A549 (cell line): ENCODE data around the gene ELOB. TPM values are rescaled to one million over a fixed set of nuclear protein-coding genes. Genes with fewer than 3 reads are reported as not detected.

ENCODE experiments used
- ATAC-seq, 2 experiments: fragments of 200-7000 bp in 1 of 2; fragments of >200 bp in 1 of 2; cut with Nextera tagmentation in 1 of 2; cut with Tn5 transposase in 1 of 2; 3 replicates each; pipeline versions ENCODE4 v1.8.0 to v1.9.1; 2018 to 2020; ENCODE audit warnings: mild to moderate bottlenecking in 1 of 2, moderate library complexity in 1 of 2
- CTCF ChIA-PET: fragments of 300-600 bp; sonication (Branson Sonifier 250); formaldehyde crosslinking; extraction: SDS; loops from one replicate; lab custom pipeline; 2021; ENCODE audit warnings: antibody characterized with exemption, inconsistent platforms; lab: Yijun Ruan, JAX
- POLR2A ChIA-PET: fragments of 350-600 bp; formaldehyde crosslinking; extraction: SDS; loops from one replicate; lab custom pipeline; 2021; ENCODE audit warnings: antibody characterized with exemption, inconsistent platforms; lab: Yijun Ruan, JAX
- DNase-seq, 2 experiments: peaks; one replicate each; pipeline versions ENCODE4 v3.0.0 to v3.0.0-alpha.2; 2011 to 2016; ENCODE audit warnings: low read depth in 1 of 2, low spot score in 1 of 2
- FAIRE-seq: peaks from 2 replicates; lab custom pipeline; 2011; peaks lifted over from hg19 to GRCh38; lab: Jason Lieb, UNC
- H3K27ac ChIP-seq, 2 experiments: fragments of >200 bp; sonication (Bioruptor Twin); formaldehyde crosslinking; 3 replicates each; pipeline ENCODE4 v1.5.1; 2016 to 2017
- H3K4me1 ChIP-seq: fragments of >200 bp; sonication (Bioruptor Twin); formaldehyde crosslinking; 3 replicates; pipeline ENCODE4 v1.6.1; 2016
- H3K4me2 ChIP-seq: fragments of >200 bp; sonication (Bioruptor Twin); formaldehyde crosslinking; 3 replicates; pipeline ENCODE4 v1.6.1; 2016
- H3K4me3 ChIP-seq: fragments of >200 bp; sonication (Bioruptor Twin); formaldehyde crosslinking; 3 replicates; pipeline ENCODE4 v1.5.1; 2016
- H3K9me3 ChIP-seq: fragments of >200 bp; sonication (Bioruptor Twin); formaldehyde crosslinking; 3 replicates; pipeline ENCODE4 v1.6.1; 2016
- ATOH8 ChIP-seq: fragments of 250-450 bp; sonication (Bioruptor Pico); IDR thresholded peaks from 2 replicates; pipeline ENCODE4 v1.5.0; 2020; ENCODE audit warnings: low read depth, mild to moderate bottlenecking, moderate library complexity
- CBX2 ChIP-seq: fragments of 200-600 bp; sonication (generic); IDR thresholded peaks from 2 replicates; pipeline ENCODE4 v1.6.1; 2016; ENCODE audit warnings: low read depth, mild to moderate bottlenecking, borderline replicate concordance
- EHMT2 ChIP-seq: fragments of 200-600 bp; sonication (generic); IDR thresholded peaks from 2 replicates; pipeline ENCODE4 v1.6.1; 2016; ENCODE audit warnings: antibody characterized with exemption, low read depth, mild to moderate bottlenecking, moderate library complexity
- ESRRA ChIP-seq: fragments of 150-350 bp; IDR thresholded peaks from 2 replicates; pipeline ENCODE4 v1.6.1; 2014; ENCODE audit warnings: mild to moderate bottlenecking, low read length, borderline replicate concordance
- GATA3 ChIP-seq: IDR thresholded peaks from 2 replicates; pipeline ENCODE4 v1.6.1; 2012; ENCODE audit warnings: borderline replicate concordance
- HMGXB4 ChIP-seq: fragments of 250-450 bp; sonication (Bioruptor Pico); IDR thresholded peaks from 2 replicates; pipeline ENCODE4 v1.5.0; 2021; ENCODE audit warnings: mild to moderate bottlenecking, moderate library complexity, borderline replicate concordance
- NFE2L2 ChIP-seq: fragments of 150-350 bp; conservative IDR thresholded peaks from 2 replicates; pipeline ENCODE4 v1.6.1; 2014; ENCODE audit warnings: low read length
- NPAS2 ChIP-seq: fragments of 250-450 bp; sonication (Bioruptor Pico); IDR thresholded peaks from 2 replicates; pipeline ENCODE4 v1.8.0; 2022; ENCODE audit warnings: mild to moderate bottlenecking, moderate library complexity, borderline replicate concordance
- POLR2A ChIP-seq: IDR thresholded peaks from 2 replicates; pipeline ENCODE4 v1.6.1; 2012; ENCODE audit warnings: mild to moderate bottlenecking, low read length
- RCOR1 ChIP-seq: fragments of 150-350 bp; IDR thresholded peaks from 2 replicates; pipeline ENCODE4 v1.6.1; 2014; ENCODE audit warnings: antibody characterized with exemption, low read length, low read depth
- SMC3 ChIP-seq: fragments of >200 bp; sonication (Bioruptor Twin); formaldehyde crosslinking; IDR thresholded peaks from 3 replicates; pipeline ENCODE4 v1.6.1; 2018; ENCODE audit warnings: inconsistent platforms
- SREBF2 ChIP-seq: fragments of 450-650 bp; IDR thresholded peaks from 2 replicates; pipeline ENCODE4 v1.6.1; 2014; ENCODE audit warnings: mild to moderate bottlenecking, moderate library complexity
- TFCP2L1 ChIP-seq: fragments of 250-450 bp; sonication (Bioruptor Pico); IDR thresholded peaks from 2 replicates; pipeline ENCODE4 v1.5.0; 2021; ENCODE audit warnings: mild to moderate bottlenecking
- TP53 ChIP-seq: fragments of 250-450 bp; sonication (Bioruptor Pico); IDR thresholded peaks from 2 replicates; pipeline ENCODE4 v1.5.0; 2021; ENCODE audit warnings: mild to moderate bottlenecking, moderate library complexity
- USF2 ChIP-seq: fragments of 450-650 bp; IDR thresholded peaks from 2 replicates; pipeline ENCODE4 v1.6.1; 2014; ENCODE audit warnings: antibody characterized with exemption
- ZC3H11A ChIP-seq: fragments of 450-650 bp; IDR thresholded peaks from 2 replicates; pipeline ENCODE4 v1.6.1; 2014; ENCODE audit warnings: antibody characterized with exemption, mild to moderate bottlenecking
- ZFP36 ChIP-seq: fragments of 450-650 bp; IDR thresholded peaks from 2 replicates; pipeline ENCODE4 v1.6.1; 2014; ENCODE audit warnings: borderline replicate concordance; ENCODE audit not compliant: partially characterized antibody
- ZNF302 ChIP-seq: fragments of 250-450 bp; sonication (Bioruptor Pico); IDR thresholded peaks from 2 replicates; pipeline ENCODE4 v1.9.0; 2021; ENCODE audit warnings: inconsistent platforms, mild to moderate bottlenecking, moderate library complexity
- WGBS: methylation state at CpG from one replicate; pipeline ENCODE4 v1.1.6; 2017; ENCODE audit errors: missing lambda C conversion rate; 5-methylcytosine and 5-hydroxymethylcytosine counted together
- polyA plus RNA-seq, 4 experiments: library from polyadenylated mRNA; depleted of rRNA in 3 of 4; stranded (reverse); fragments of >200 nt; fragmentation: RNase III in 1 of 4; extraction: RNeasy Plus Mini Kit Qiagen cat#74134 plus additional on column Dnase treatment in 1 of 4; gene quantifications; 2 replicates in 3 of 4; 3 replicates in 1 of 4; pipeline ENCODE4 v1.2.3, GENCODE V29; 2011 to 2017

The ELOB gene
- polyA plus RNA-seq, 2 of the 4 experiments (the other 2 are of a cell fraction) = 136 to 494 TPM

- no peak for DNase-seq
- Histone ChIP-seq H3K4me2 (no peak overlapping the region), H3K27ac (no peak overlapping the region), H3K4me3 (no peak overlapping the region), H3K4me1 (no peaks in the 10 kb centered on the region), H3K9me3 (no peaks in the 10 kb centered on the region)
- FAIRE-seq = no peak
- ChIA-PET CTCF (interaction anchor here (0.8 to 3.7 kb wide), 2 partner anchors 9 to 73 kb away, joined by 4 to 23 read pairs; no protein-coding TSS in a partner anchor), POLR2A (interaction anchor here (1.2 kb wide), 1 partner anchor 47 kb away, joined by 3 read pairs; no protein-coding TSS in a partner anchor)
- 70% methylated on average over 13 of the region's 14 CpGs for WGBS
- ATAC-seq = no peak
- TF ChIP-seq ZC3H11A (no peak), ATOH8 (CRISPR knock-in tag) (no peak), ESRRA (no peak), NFE2L2 (no peak), TP53 (CRISPR knock-in tag) (no peak), GATA3 (no peak), USF2 (no peak), CBX2 (no peak), ZNF302 (CRISPR knock-in tag) (no peak), EHMT2 (no peak), RCOR1 (no peak)
Observed at GRCh38 chr16:2820836-2821486, 43.9 kb upstream of the ELOB start.

- TF ChIP-seq CBX2 = no peak
- no peak for TF ChIP-seq ZC3H11A
- no peak for TF ChIP-seq NPAS2
- TF ChIP-seq ESRRA = no peak
- TF ChIP-seq SMC3 = no peak
- TF ChIP-seq USF2 = no peak
- TF ChIP-seq POLR2A = no peak
- TF ChIP-seq SREBF2 = no peak
- no peak for TF ChIP-seq HMGXB4 (CRISPR knock-in tag)
- TF ChIP-seq ZFP36 = no peak
- no peak for TF ChIP-seq TFCP2L1 (CRISPR knock-in tag)
- ATAC-seq = no peak
- POLR2A ChIA-PET = no interaction called here
- Histone ChIP-seq H3K4me3 (no peak overlapping the region), H3K4me1 (no peaks in the 10 kb centered on the region), H3K4me2 (no peak overlapping the region), H3K9me3 (no peaks in the 10 kb centered on the region), H3K27ac (no peak overlapping the region)
- WGBS = 58% methylated on average over 10 of the region's 17 CpGs
- CTCF ChIA-PET = no interaction called here
- no peak for FAIRE-seq
- no peak for DNase-seq
Observed at GRCh38 chr16:2819939-2820835, 43.1 kb upstream of the ELOB start.
